ENCODE results near the gene CHST13. TPM values are rescaled to one million over a fixed set of nuclear protein-coding genes. Genes with fewer than 3 reads are reported as not detected.

The CHST13 gene
- total and polyA plus RNA-seq, 2 donors (not counting 3 experiments of a cell fraction or from before 2014, with no cell fraction given) = 0.04 TPM; not detected in 1

DNA sequence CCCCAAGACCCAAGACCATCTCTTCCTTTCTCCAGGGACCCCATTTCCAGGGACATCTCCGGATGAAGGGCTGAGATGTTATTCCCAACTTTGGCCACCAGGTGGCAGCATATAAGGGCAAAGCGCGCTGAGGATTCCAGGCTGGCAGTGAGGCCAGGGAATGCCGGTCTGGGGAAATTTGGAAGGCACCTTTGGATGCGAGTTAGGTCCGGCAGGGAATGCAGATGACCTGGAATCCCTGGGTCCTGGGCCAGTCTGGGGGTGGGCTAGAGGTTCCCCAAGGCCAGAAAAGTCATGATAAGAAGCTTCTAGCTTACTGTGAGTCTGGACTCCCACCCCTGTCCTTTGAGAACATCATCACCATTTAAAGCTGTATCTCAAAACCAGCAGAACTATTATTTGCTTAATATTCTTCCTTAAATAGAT lies 1.6 kb upstream of the CHST13 start:
- FAIRE-seq = peak; percentile 95
- intact Hi-C loops (cut with micrococcal nuclease) (loop anchor here (1.0 to 10.0 kb wide), 4 partner anchors 132 to 1022 kb away; partner anchors contain the start of gene TXNRD3), dilution Hi-C loops (cut with MboI; ENCODE audit: extremely low pct_ligation_motif_present, low sequenced_read_pairs) (no loop called here)
- BruUV-seq (replicated peaks) = no TSS peak
- Histone ChIP-seq H3K36me3 (ENCODE audit: control insufficient read depth in 2 of 2, extremely low read depth in 1 of 2, insufficient read depth in 2 of 2, low read length in 2 of 2) (no peaks in the 10 kb centered on the region), H3K27me3 (ENCODE audit: control insufficient read depth in 2 of 2, insufficient read depth in 2 of 2, low read length in 2 of 2) (peaks cover 13 to 17% of the 10 kb centered on the region in 2 experiments), H2AFZ (ENCODE audit: low read depth, low read length) (no peak overlapping the region), H4K20me1 (replicated peaks; ENCODE audit: control insufficient read depth, extremely low read depth, insufficient read depth, low read length) (no peaks in the 10 kb centered on the region), H3K4me2 (ENCODE audit: insufficient read depth, low read length) (no peak overlapping the region), H3K4me1 (ENCODE audit: control insufficient read depth, extremely low read depth, insufficient read depth, low read length) (no peaks in the 10 kb centered on the region), H3K9ac (replicated peaks; ENCODE audit: extremely low read depth, insufficient read depth, low read length) (no peak overlapping the region), H3K9me3 (replicated peaks; ENCODE audit: control insufficient read depth, insufficient read depth, low read length) (no peaks in the 10 kb centered on the region), H3K9me1 (replicated peaks; ENCODE audit: control insufficient read depth, extremely low read depth, insufficient read depth, low read length) (no peaks in the 10 kb centered on the region), H3K4me3 (replicated peaks in 1 of 3; ENCODE audit: insufficient read depth in 1 of 3, low read depth in 1 of 3, low read length in 3 of 3) (no peak overlapping the region), H3K27ac (ENCODE audit: insufficient read depth, low read depth, low read length) (no peak overlapping the region), H3K79me2 (ENCODE audit: control insufficient read depth, insufficient read depth, low read length) (no peaks in the 10 kb centered on the region)
- POLR2A ChIA-PET = no interaction called here
- CTCF ChIA-PET = interaction anchor here (0.5 to 2.5 kb wide), 18 partner anchors 9 to 1024 kb away, joined by 3 to 51 read pairs (median 3); no protein-coding TSS in a partner anchor
- TF ChIP-seq GATA2 (IDR thresholded peaks at IDR 0.05; ENCODE audit: insufficient read depth, insufficient read length, low read depth, low read length) = no peak
- TF ChIP-seq, protein P1, sequence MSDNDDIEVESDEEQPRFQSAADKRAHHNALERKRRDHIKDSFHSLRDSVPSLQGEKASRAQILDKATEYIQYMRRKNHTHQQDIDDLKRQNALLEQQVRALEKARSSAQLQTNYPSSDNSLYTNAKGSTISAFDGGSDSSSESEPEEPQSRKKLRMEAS (IDR thresholded peaks at IDR 0.05; ENCODE audit: insufficient read depth, insufficient read length) = no peak
- peak; percentile 67 to 78 for TF ChIP-seq CTCF (IDR thresholded peaks at IDR 0.05; ENCODE audit: extremely low read depth in 1 of 2, insufficient read depth in 1 of 2, low read depth in 1 of 2, low read length in 2 of 2)
- peak; percentile 43 for DNase-seq (ENCODE audit: low read depth, low spot score)

GRCh38 chr3:126524429-126524988 lies 554 bp downstream of the CHST13 start:
- H3K27me3 ChIP-seq (ENCODE audit: control insufficient read depth in 2 of 2, insufficient read depth in 2 of 2, low read length in 2 of 2) = peaks cover 13 to 17% of the 10 kb centered on the region in 2 experiments
- peak overlapping the region in 1 of 3 experiments; percentile 15 for H3K4me3 ChIP-seq (replicated peaks in 1 of 3; ENCODE audit: insufficient read depth in 1 of 3, low read depth in 1 of 3, low read length in 3 of 3)
- no peaks in the 10 kb centered on the region for H3K36me3 ChIP-seq (ENCODE audit: control insufficient read depth in 2 of 2, extremely low read depth in 1 of 2, insufficient read depth in 2 of 2, low read length in 2 of 2)
- no peaks in the 10 kb centered on the region for H3K79me2 ChIP-seq (ENCODE audit: control insufficient read depth, insufficient read depth, low read length)
- no peaks in the 10 kb centered on the region for H3K9me1 ChIP-seq (replicated peaks; ENCODE audit: control insufficient read depth, extremely low read depth, insufficient read depth, low read length)
- no peak overlapping the region for H3K4me2 ChIP-seq (ENCODE audit: insufficient read depth, low read length)
- POLR2A ChIA-PET = no interaction called here
- BruUV-seq (replicated peaks) = no TSS peak
- dilution Hi-C loops (cut with MboI; ENCODE audit: extremely low pct_ligation_motif_present, low sequenced_read_pairs) = no loop called here
- peak overlapping the region; percentile 18 for H2AFZ ChIP-seq (ENCODE audit: low read depth, low read length)
- intact Hi-C loops (cut with micrococcal nuclease) = loop anchor here (10.0 kb wide), 1 partner anchor 480 kb away; no protein-coding TSS in a partner anchor
- no peaks in the 10 kb centered on the region for H3K9me3 ChIP-seq (replicated peaks; ENCODE audit: control insufficient read depth, insufficient read depth, low read length)
- no peak overlapping the region for H3K27ac ChIP-seq (ENCODE audit: insufficient read depth, low read depth, low read length)
- TF ChIP-seq, protein P1 (IDR thresholded peaks at IDR 0.05; ENCODE audit: insufficient read depth, insufficient read length) = no peak
- TF ChIP-seq JUN (IDR thresholded peaks at IDR 0.05; ENCODE audit: borderline replicate concordance, insufficient read depth, insufficient read length, low read depth) (no peak), EZH2 (IDR thresholded peaks at IDR 0.05; ENCODE audit: borderline replicate concordance, low read depth, low read length, severe bottlenecking) (no peak), POLR2AphosphoS5 (IDR thresholded peaks at IDR 0.05; ENCODE audit: insufficient read depth, low read depth, low read length) (no peak)
- FAIRE-seq (no peak), DNase-seq (ENCODE audit: low read depth, low spot score) (no peak)
- H4K20me1 ChIP-seq (replicated peaks; ENCODE audit: control insufficient read depth, extremely low read depth, insufficient read depth, low read length) = no peaks in the 10 kb centered on the region
- no peak overlapping the region for H3K9ac ChIP-seq (replicated peaks; ENCODE audit: extremely low read depth, insufficient read depth, low read length)
- CTCF ChIA-PET = interaction anchor here (2.5 kb wide), 1 partner anchor 931 kb away, joined by 51 read pairs; no protein-coding TSS in a partner anchor
- H3K4me1 ChIP-seq (ENCODE audit: control insufficient read depth, extremely low read depth, insufficient read depth, low read length) = no peaks in the 10 kb centered on the region

Measured in endothelial cell of umbilical vein (primary cell).